Thyroid gland (tissue), 4 donors: Measurements from ENCODE around the gene RFX2.

ENCODE experiments used
- POLR2A ChIP-seq, 2 donors: fragments of 450-650 bp; IDR thresholded peaks; one replicate each; pipeline ENCODE4 v1.6.1; 2017; ENCODE audit warnings: antibody characterized with exemption in 2 of 2, mild to moderate bottlenecking in 2 of 2, moderate library complexity in 1 of 2
- TF ChIP-seq, protein P1 (sequence below), 6 experiments: fragments of 200-600 bp in 3 of 6; fragments of 450-650 bp in 3 of 6; sonication (generic) in 3 of 6; IDR thresholded peaks; one replicate each; pipeline ENCODE4 v1.5.1; 2016 to 2019; ENCODE audit warnings: antibody characterized with exemption in 6 of 6, mild to moderate bottlenecking in 2 of 6, inconsistent platforms in 1 of 6, moderate library complexity in 1 of 6

DNA sequence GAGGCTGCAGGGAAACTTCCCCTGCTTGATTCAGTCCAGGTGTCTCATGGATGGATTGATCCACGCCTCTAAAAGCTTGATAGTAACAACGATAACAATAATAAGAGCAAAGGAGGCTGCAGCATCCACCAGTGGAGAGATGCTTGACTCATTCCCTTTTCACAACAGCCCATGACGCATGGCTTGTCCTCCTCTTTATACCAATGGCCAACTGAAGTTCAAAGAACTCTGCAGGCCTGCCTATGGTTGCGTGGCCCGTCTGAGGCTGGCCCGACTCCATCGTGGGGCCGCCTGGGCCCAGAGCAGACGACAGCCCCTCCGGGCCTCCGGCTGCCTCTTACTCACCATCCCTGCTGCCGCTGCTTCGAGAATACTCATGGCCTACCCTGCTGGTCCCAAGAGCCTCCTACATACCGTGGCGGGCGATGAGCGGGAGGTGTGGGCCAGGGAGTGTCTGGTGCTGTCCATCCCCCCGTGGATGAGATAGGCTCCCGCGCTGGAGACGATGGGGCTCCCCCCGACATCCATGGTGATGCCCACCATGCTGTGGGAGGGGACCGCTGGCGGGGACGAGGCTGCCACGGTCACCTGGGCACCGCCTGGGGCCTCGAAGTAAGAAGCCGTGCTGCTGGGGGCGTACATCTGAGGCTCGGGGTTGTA lies 70.6 kb downstream of the RFX2 start:
- TF ChIP-seq, protein P1, sequence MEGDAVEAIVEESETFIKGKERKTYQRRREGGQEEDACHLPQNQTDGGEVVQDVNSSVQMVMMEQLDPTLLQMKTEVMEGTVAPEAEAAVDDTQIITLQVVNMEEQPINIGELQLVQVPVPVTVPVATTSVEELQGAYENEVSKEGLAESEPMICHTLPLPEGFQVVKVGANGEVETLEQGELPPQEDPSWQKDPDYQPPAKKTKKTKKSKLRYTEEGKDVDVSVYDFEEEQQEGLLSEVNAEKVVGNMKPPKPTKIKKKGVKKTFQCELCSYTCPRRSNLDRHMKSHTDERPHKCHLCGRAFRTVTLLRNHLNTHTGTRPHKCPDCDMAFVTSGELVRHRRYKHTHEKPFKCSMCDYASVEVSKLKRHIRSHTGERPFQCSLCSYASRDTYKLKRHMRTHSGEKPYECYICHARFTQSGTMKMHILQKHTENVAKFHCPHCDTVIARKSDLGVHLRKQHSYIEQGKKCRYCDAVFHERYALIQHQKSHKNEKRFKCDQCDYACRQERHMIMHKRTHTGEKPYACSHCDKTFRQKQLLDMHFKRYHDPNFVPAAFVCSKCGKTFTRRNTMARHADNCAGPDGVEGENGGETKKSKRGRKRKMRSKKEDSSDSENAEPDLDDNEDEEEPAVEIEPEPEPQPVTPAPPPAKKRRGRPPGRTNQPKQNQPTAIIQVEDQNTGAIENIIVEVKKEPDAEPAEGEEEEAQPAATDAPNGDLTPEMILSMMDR (IDR thresholded peaks at IDR 0.05) = no peak
- TF ChIP-seq POLR2A (IDR thresholded peaks at IDR 0.05) = no peak
